CD14-positive monocyte (primary cell): ENCODE results near the gene OR51E2. TPM values are rescaled to one million over a fixed set of nuclear protein-coding genes. Genes with fewer than 3 reads are reported as not detected.

Source experiments
- DNase-seq, 3 donors: peaks; one replicate each; pipeline ENCODE4 v3.0.0-alpha.2; 2011 to 2022
- H2AFZ ChIP-seq: 2 replicates; pipeline ENCODE4 v1.6.0; 2012; ENCODE audit warnings: mild to moderate bottlenecking, low read depth, low read length, inconsistent platforms; ENCODE audit not compliant: insufficient read depth, poor library complexity, severe bottlenecking
- H3K27ac ChIP-seq, 2 donors: 1 replicate in 1 of 2; 2 replicates in 1 of 2; pipeline ENCODE4 v1.5.1; 2012 to 2013; ENCODE audit warnings: low read length in 2 of 2, control low read depth in 1 of 2, inconsistent platforms in 1 of 2, low read depth in 1 of 2, mild to moderate bottlenecking in 1 of 2
- H3K27me3 ChIP-seq, 2 donors: one replicate each; pipeline versions ENCODE4 v1.6.0 to v1.6.1; 2011 to 2013; ENCODE audit warnings: low read length in 2 of 2; ENCODE audit not compliant: control insufficient read depth in 2 of 2, insufficient read depth in 2 of 2
- H3K36me3 ChIP-seq, 2 donors: replicated peaks in 1 of 2; 1 replicate in 1 of 2; 2 replicates in 1 of 2; pipeline versions ENCODE4 v1.5.1 to v1.6.1; 2012 to 2013; ENCODE audit warnings: low read length in 2 of 2, control low read depth in 1 of 2, inconsistent platforms in 1 of 2, mild to moderate bottlenecking in 1 of 2; ENCODE audit not compliant: insufficient read depth in 2 of 2, control insufficient read depth in 1 of 2
- H3K4me1 ChIP-seq, 2 donors: 1 replicate in 1 of 2; 2 replicates in 1 of 2; pipeline versions ENCODE4 v1.5.1 to v1.6.1; 2012 to 2013; ENCODE audit warnings: low read length in 2 of 2, control low read depth in 1 of 2, inconsistent platforms in 1 of 2, mild to moderate bottlenecking in 1 of 2, moderate library complexity in 1 of 2; ENCODE audit not compliant: insufficient read depth in 2 of 2, control insufficient read depth in 1 of 2
- H3K4me2 ChIP-seq: replicated peaks from 2 replicates; pipeline ENCODE3; 2012; ENCODE audit warnings: low read length, moderate library complexity, mild to moderate bottlenecking; ENCODE audit not compliant: poor library complexity, severe bottlenecking; ENCODE audit errors: extremely low read depth
- H3K4me3 ChIP-seq, 3 experiments: fragments of 200-600 bp in 1 of 3; sonication (generic) in 1 of 3; replicated peaks in 1 of 3; 1 replicate in 2 of 3; 2 replicates in 1 of 3; pipeline ENCODE4 v1.5.1; 2011 to 2013; ENCODE audit warnings: low read length in 3 of 3, mild to moderate bottlenecking in 3 of 3, control low read depth in 2 of 3, low read depth in 2 of 3, inconsistent platforms in 1 of 3, moderate library complexity in 1 of 3
- H3K79me2 ChIP-seq: 2 replicates; pipeline ENCODE4 v1.6.0; 2012; ENCODE audit warnings: mild to moderate bottlenecking, control low read depth, inconsistent platforms, low read length, moderate library complexity; ENCODE audit not compliant: insufficient read depth
- H3K9ac ChIP-seq: 2 replicates; pipeline ENCODE4 v1.6.0; 2017; ENCODE audit warnings: low read length, mild to moderate bottlenecking; ENCODE audit not compliant: insufficient read depth, poor library complexity, severe bottlenecking
- H3K9me3 ChIP-seq, 2 donors: replicated peaks in 1 of 2; 1 replicate in 1 of 2; 2 replicates in 1 of 2; pipeline versions ENCODE4 v1.5.1 to v1.6.1; 2012 to 2013; ENCODE audit warnings: low read length in 2 of 2, control low read depth in 1 of 2; ENCODE audit not compliant: control insufficient read depth in 1 of 2, insufficient read depth in 1 of 2
- H4K20me1 ChIP-seq: 2 replicates; pipeline ENCODE4 v1.6.0; 2012; ENCODE audit warnings: mild to moderate bottlenecking, low read length, control low read depth, moderate library complexity; ENCODE audit not compliant: insufficient read depth
- H3K27ac Mint-ChIP-seq, 7 donors: one replicate each; pipeline ENCODE4 v1.8.0; 2020; ENCODE audit warnings: mild to moderate bottlenecking in 7 of 7, mixed read lengths in 7 of 7, moderate library complexity in 6 of 7, inconsistent platforms in 2 of 7
- H3K27me3 Mint-ChIP-seq, 3 donors: one replicate each; pipeline ENCODE4 v1.8.0; 2021 to 2022; ENCODE audit warnings: low read depth in 3 of 3, mild to moderate bottlenecking in 3 of 3, mixed read lengths in 3 of 3, moderate library complexity in 3 of 3, inconsistent platforms in 1 of 3
- H3K36me3 Mint-ChIP-seq, 2 donors: one replicate each; pipeline ENCODE4 v1.8.0; 2020; ENCODE audit warnings: mixed read lengths in 2 of 2, inconsistent platforms in 1 of 2, mild to moderate bottlenecking in 1 of 2
- H3K4me1 Mint-ChIP-seq: one replicate; pipeline ENCODE4 v1.8.0; 2020; ENCODE audit warnings: mild to moderate bottlenecking, mixed read lengths
- H3K4me3 Mint-ChIP-seq, 2 donors: one replicate each; pipeline ENCODE4 v1.8.0; 2020; ENCODE audit warnings: mild to moderate bottlenecking in 2 of 2, mixed read lengths in 2 of 2, moderate library complexity in 1 of 2
- H3K9me3 Mint-ChIP-seq, 7 donors: one replicate each; pipeline ENCODE4 v1.8.0; 2020 to 2022; ENCODE audit warnings: mixed read lengths in 7 of 7, mild to moderate bottlenecking in 6 of 7, moderate library complexity in 6 of 7, inconsistent platforms in 2 of 7
- CTCF ChIP-seq: fragments of 200-600 bp; IDR thresholded peaks from one replicate; pipeline ENCODE4 v1.8.0; 2022; ENCODE audit warnings: antibody characterized with exemption, mild to moderate bottlenecking
- WGBS: methylation state at CpG from one replicate; pipeline ENCODE4 v1.1.5; 2013; ENCODE audit warnings: missing lambda C conversion rate; ENCODE audit not compliant: insufficient coverage; 5-methylcytosine and 5-hydroxymethylcytosine counted together
- intact Hi-C, 2 donors: fragments of 100-400 bp; cut with micrococcal nuclease; formaldehyde crosslinking; loops; one replicate each; pipeline versions ENCODE4 v1.15.0 to v1.15.1; 2023
- polyA plus RNA-seq, 3 donors: library from polyadenylated mRNA; depleted of rRNA in 1 of 3; unstranded in 2 of 3; stranded (reverse) in 1 of 3; fragments of 300-500 nt in 2 of 3; fragments of >200 nt in 1 of 3; fragmentation: Illumina TruSeq in 2 of 3; gene quantifications; 1 replicate in 2 of 3; 2 replicates in 1 of 3; pipeline ENCODE4 v1.2.3, GENCODE V29; 2012 to 2021

Gene OR51E2
- polyA plus RNA-seq, 3 donors, result not detected

GRCh38 chr11:4682623-4683419 is 14.8 kb downstream of the OR51E2 start:
- intact Hi-C loops, result no loop called here
- Histone ChIP-seq H3K9ac (no peak overlapping the region), H2AFZ (no peak overlapping the region), H4K20me1 (no peaks in the 10 kb centered on the region), H3K27me3 (no peaks in the 10 kb centered on the region), H3K36me3 (no peaks in the 10 kb centered on the region), H3K9me3 (no peaks in the 10 kb centered on the region), H3K79me2 (no peaks in the 10 kb centered on the region), H3K4me2 (no peak overlapping the region), H3K4me1 (no peaks in the 10 kb centered on the region), H3K27ac (no peak overlapping the region), H3K4me3 (no peak overlapping the region)
- TF ChIP-seq CTCF, result no peak
- peaks cover 0 to 3% (median 0%) of the 10 kb centered on the region in 7 donors for H3K9me3 Mint-ChIP-seq
- no CpG with 5 or more reads among the region's 2 CpGs for WGBS
- DNase-seq, result no peak
- H3K4me1 Mint-ChIP-seq, result no peaks in the 10 kb centered on the region
- H3K27me3 Mint-ChIP-seq, result no peaks in the 10 kb centered on the region
- no peak overlapping the region for H3K4me3 Mint-ChIP-seq
- H3K27ac Mint-ChIP-seq, result no peak overlapping the region
- no peaks in the 10 kb centered on the region for H3K36me3 Mint-ChIP-seq

DNA sequence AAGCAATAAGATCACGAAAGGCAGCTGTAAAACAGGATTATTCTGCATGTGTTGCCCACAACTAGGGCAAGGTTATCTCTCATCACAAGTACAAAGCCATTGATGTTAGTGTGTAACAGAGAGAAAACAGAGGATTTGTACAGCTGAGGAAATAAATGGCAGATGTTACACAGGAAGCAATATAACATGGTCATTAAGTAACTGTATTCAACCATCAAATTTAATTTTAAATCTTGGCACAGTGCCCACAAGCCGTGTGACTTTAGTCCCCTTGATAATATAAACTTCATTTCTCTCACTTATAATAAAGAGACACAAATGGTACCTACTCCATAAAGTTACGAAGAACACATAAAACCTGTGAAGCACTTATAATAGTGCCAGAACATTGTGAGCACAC is 17.3 kb downstream of the OR51E2 start:
- Histone ChIP-seq H3K9ac (no peak overlapping the region), H3K4me3 (no peak overlapping the region), H3K9me3 (no peaks in the 10 kb centered on the region), H3K27ac (no peak overlapping the region), H3K27me3 (no peaks in the 10 kb centered on the region), H3K36me3 (no peaks in the 10 kb centered on the region), H3K4me1 (no peaks in the 10 kb centered on the region), H3K79me2 (no peaks in the 10 kb centered on the region), H2AFZ (no peak overlapping the region), H4K20me1 (no peaks in the 10 kb centered on the region), H3K4me2 (no peak overlapping the region)
- no peaks in the 10 kb centered on the region for H3K4me1 Mint-ChIP-seq
- H3K9me3 Mint-ChIP-seq, result peaks cover 0 to 5% (median 0%) of the 10 kb centered on the region in 7 donors
- 0% methylated on average over 1 of the region's 3 CpGs for WGBS
- no peaks in the 10 kb centered on the region for H3K36me3 Mint-ChIP-seq
- H3K27me3 Mint-ChIP-seq, result peaks cover 0 to 4% (median 0%) of the 10 kb centered on the region in 3 donors
- no peak for DNase-seq
- H3K27ac Mint-ChIP-seq, result no peak overlapping the region
- no peak overlapping the region for H3K4me3 Mint-ChIP-seq
- TF ChIP-seq CTCF, result no peak
- intact Hi-C loops, result no loop called here
